ENCODE measurements around the gene IZUMO2. TPM values are rescaled to one million over a fixed set of nuclear protein-coding genes. Genes with fewer than 3 reads are reported as not detected.

Gene IZUMO2
- total RNA-seq, 4 donors from 2014 or later: not detected

GRCh38 chr19:50174100-50174793, 11.2 kb upstream of the IZUMO2 start:
- no peak for TF ChIP-seq POLR2A (IDR thresholded peaks at IDR 0.05)
- TF ChIP-seq CTCF (IDR thresholded peaks at IDR 0.05): no peak
- WGBS, 2 donors: 58 to 59% methylated on average over 5 of the region's 5 CpGs
- no peak for DNase-seq (ENCODE audit: low spot score in 2 of 2)
- intact Hi-C loops (cut with DNase I; ENCODE audit: low total_unique reads): no loop called here
- H3K4me3 ChIP-seq (ENCODE audit: low read depth, poor library complexity, severe bottlenecking): no peak overlapping the region

GRCh38 chr19:50173127-50173526, 10.0 kb upstream of the IZUMO2 start:
- intact Hi-C loops (cut with DNase I; ENCODE audit: low total_unique reads): no loop called here
- H3K4me3 ChIP-seq (ENCODE audit: low read depth, poor library complexity, severe bottlenecking): no peak overlapping the region
- 52 to 56% methylated on average over 8 of the region's 8 CpGs for WGBS, 2 donors
- DNase-seq (ENCODE audit: low spot score in 2 of 2): no peak
- TF ChIP-seq POLR2A (IDR thresholded peaks at IDR 0.05): no peak
- TF ChIP-seq CTCF (IDR thresholded peaks at IDR 0.05): no peak

- H3K4me3 ChIP-seq (ENCODE audit: low read depth, poor library complexity, severe bottlenecking): no peak overlapping the region
- no peak for DNase-seq (ENCODE audit: low spot score in 2 of 2)
- TF ChIP-seq POLR2A (IDR thresholded peaks at IDR 0.05): no peak
- no peak for TF ChIP-seq CTCF (IDR thresholded peaks at IDR 0.05)
- intact Hi-C loops (cut with DNase I; ENCODE audit: low total_unique reads): no loop called here
Observed at GRCh38 chr19:50172726-50173125, 9.6 kb upstream of the IZUMO2 start.

- H3K4me3 ChIP-seq (ENCODE audit: low read depth, poor library complexity, severe bottlenecking): no peak overlapping the region
- intact Hi-C loops (cut with DNase I; ENCODE audit: low total_unique reads): no loop called here
- DNase-seq (ENCODE audit: low spot score in 2 of 2): no peak
- TF ChIP-seq POLR2A (IDR thresholded peaks at IDR 0.05) (no peak), CTCF (IDR thresholded peaks at IDR 0.05) (no peak)
- WGBS, 2 donors: 85 to 87% methylated on average over 5 of the region's 5 CpGs
Observed at GRCh38 chr19:50171752-50172151, 8.7 kb upstream of the IZUMO2 start.

GRCh38 chr19:50167314-50167721, 4.2 kb upstream of the IZUMO2 start:
- TF ChIP-seq POLR2A (IDR thresholded peaks at IDR 0.05): no peak
- no peak for TF ChIP-seq CTCF (IDR thresholded peaks at IDR 0.05)
- DNase-seq (ENCODE audit: low spot score in 2 of 2): no peak
- intact Hi-C loops (cut with DNase I; ENCODE audit: low total_unique reads): no loop called here
- WGBS, 2 donors: 40 to 43% methylated on average over 12 of the region's 12 CpGs
- no peak overlapping the region for H3K4me3 ChIP-seq (ENCODE audit: low read depth, poor library complexity, severe bottlenecking)

- no peak for TF ChIP-seq POLR2A (IDR thresholded peaks at IDR 0.05)
- 92% methylated on average over 2 of the region's 2 CpGs for WGBS, 2 donors
- DNase-seq (ENCODE audit: low spot score in 2 of 2): no peak
- no peak overlapping the region for H3K4me3 ChIP-seq (ENCODE audit: low read depth, poor library complexity, severe bottlenecking)
- intact Hi-C loops (cut with DNase I; ENCODE audit: low total_unique reads): no loop called here
Observed at GRCh38 chr19:50159078-50159477, 4.0 kb downstream of the IZUMO2 start.
